ENCODE measurements around the gene LRRFIP2. TPM values are rescaled to one million over a fixed set of nuclear protein-coding genes. Genes with fewer than 3 reads are reported as not detected.
A peak's percentile ranks its signal among the peaks of the same experiment; 100 is the strongest.
"Not testable (repeated sequence)": the region's sequence is repeated elsewhere in the genome, so short reads cannot be mapped to it uniquely, and the experiment has no call there.

Gene LRRFIP2
- total RNA-seq, 1 donor from 2014 or later: 68.5 TPM

- H3K4me1 Mint-ChIP-seq (ENCODE audit: unreplicated experiment): peaks cover 29% of the 10 kb centered on the region
- H3K27ac Mint-ChIP-seq: peak overlapping the region; percentile 1
- no peak for TF ChIP-seq CTCF (conservative IDR thresholded peaks at IDR 0.05)
- no peaks in the 10 kb centered on the region for H3K27me3 Mint-ChIP-seq
- H3K9me3 Mint-ChIP-seq: no peaks in the 10 kb centered on the region
- no peak for DNase-seq (ENCODE audit: extremely low spot score, unreplicated experiment)
- peaks cover 11% of the 10 kb centered on the region for H3K36me3 Mint-ChIP-seq
- no peak overlapping the region for H3K4me3 Mint-ChIP-seq
Measured at GRCh38 chr3:37126856-37127255, 47.5 kb downstream of the LRRFIP2 start.

- H3K27me3 Mint-ChIP-seq: no peaks in the 10 kb centered on the region
- no peak for TF ChIP-seq CTCF (conservative IDR thresholded peaks at IDR 0.05)
- H3K4me3 Mint-ChIP-seq: no peak overlapping the region
- H3K36me3 Mint-ChIP-seq: peaks cover 15% of the 10 kb centered on the region
- H3K9me3 Mint-ChIP-seq: no peaks in the 10 kb centered on the region
- H3K27ac Mint-ChIP-seq: peak overlapping the region; percentile 85
- no peak for DNase-seq (ENCODE audit: extremely low spot score, unreplicated experiment)
- peaks cover 16% of the 10 kb centered on the region for H3K4me1 Mint-ChIP-seq (ENCODE audit: unreplicated experiment)
Measured at GRCh38 chr3:37125195-37126073, 48.9 kb downstream of the LRRFIP2 start.

GRCh38 chr3:37124435-37124834, 49.9 kb downstream of the LRRFIP2 start:
- Mint-ChIP-seq H3K27me3 (no peaks in the 10 kb centered on the region), H3K4me1 (ENCODE audit: unreplicated experiment) (peaks cover 16% of the 10 kb centered on the region), H3K9me3 (no peaks in the 10 kb centered on the region), H3K36me3 (peaks cover 15% of the 10 kb centered on the region), H3K4me3 (no peak overlapping the region), H3K27ac (peak overlapping the region; percentile 85)
- DNase-seq (ENCODE audit: extremely low spot score, unreplicated experiment): no peak
- TF ChIP-seq CTCF (conservative IDR thresholded peaks at IDR 0.05): no peak

GRCh38 chr3:37123292-37123691, 51.1 kb downstream of the LRRFIP2 start:
- TF ChIP-seq CTCF (conservative IDR thresholded peaks at IDR 0.05): no peak
- no peaks in the 10 kb centered on the region for H3K9me3 Mint-ChIP-seq
- no peak for DNase-seq (ENCODE audit: extremely low spot score, unreplicated experiment)
- H3K36me3 Mint-ChIP-seq: peaks cover 15% of the 10 kb centered on the region
- H3K27ac Mint-ChIP-seq: no peak overlapping the region
- H3K4me1 Mint-ChIP-seq (ENCODE audit: unreplicated experiment): peaks cover 10% of the 10 kb centered on the region
- H3K27me3 Mint-ChIP-seq: no peaks in the 10 kb centered on the region
- no peak overlapping the region for H3K4me3 Mint-ChIP-seq

GRCh38 chr3:37122069-37122468, 52.3 kb downstream of the LRRFIP2 start:
- not testable (repeated sequence) for DNase-seq (ENCODE audit: extremely low spot score, unreplicated experiment); H3K4me3 Mint-ChIP-seq; H3K4me1 Mint-ChIP-seq (ENCODE audit: unreplicated experiment); H3K9me3 Mint-ChIP-seq; H3K27me3 Mint-ChIP-seq; H3K27ac Mint-ChIP-seq
- peaks cover 11% of the 10 kb centered on the region for H3K36me3 Mint-ChIP-seq

GRCh38 chr3:37118163-37118562, 56.2 kb downstream of the LRRFIP2 start:
- no peaks in the 10 kb centered on the region for H3K4me1 Mint-ChIP-seq (ENCODE audit: unreplicated experiment)
- no peak for DNase-seq (ENCODE audit: extremely low spot score, unreplicated experiment)
- no peaks in the 10 kb centered on the region for H3K27me3 Mint-ChIP-seq
- H3K27ac Mint-ChIP-seq: no peak overlapping the region
- H3K9me3 Mint-ChIP-seq: no peaks in the 10 kb centered on the region
- H3K4me3 Mint-ChIP-seq: no peak overlapping the region
- peaks cover 18% of the 10 kb centered on the region for H3K36me3 Mint-ChIP-seq
- no peak for TF ChIP-seq CTCF (conservative IDR thresholded peaks at IDR 0.05)
